Measurements from ENCODE around the gene KLHL40.

The KLHL40 gene

DNA sequence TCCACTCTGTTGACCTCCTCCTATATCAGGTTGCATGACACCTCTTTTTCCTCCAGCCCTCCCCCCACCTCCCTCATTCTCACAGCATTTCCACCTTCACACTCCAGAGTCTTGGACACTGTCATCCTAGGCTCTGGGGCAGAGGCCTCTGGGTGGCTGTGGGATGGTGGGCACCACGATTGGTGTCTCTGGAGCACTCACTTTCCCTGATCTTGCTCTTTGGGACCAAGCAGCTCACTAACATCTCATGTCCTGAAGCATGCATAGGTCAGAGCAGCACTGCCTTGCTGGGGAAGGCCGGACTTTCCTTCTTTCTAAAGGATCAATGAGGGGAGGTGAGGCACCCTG lies 16.9 kb upstream of the KLHL40 start:
- DNase-seq (ENCODE audit: low read depth in 3 of 3): no peak

DNA sequence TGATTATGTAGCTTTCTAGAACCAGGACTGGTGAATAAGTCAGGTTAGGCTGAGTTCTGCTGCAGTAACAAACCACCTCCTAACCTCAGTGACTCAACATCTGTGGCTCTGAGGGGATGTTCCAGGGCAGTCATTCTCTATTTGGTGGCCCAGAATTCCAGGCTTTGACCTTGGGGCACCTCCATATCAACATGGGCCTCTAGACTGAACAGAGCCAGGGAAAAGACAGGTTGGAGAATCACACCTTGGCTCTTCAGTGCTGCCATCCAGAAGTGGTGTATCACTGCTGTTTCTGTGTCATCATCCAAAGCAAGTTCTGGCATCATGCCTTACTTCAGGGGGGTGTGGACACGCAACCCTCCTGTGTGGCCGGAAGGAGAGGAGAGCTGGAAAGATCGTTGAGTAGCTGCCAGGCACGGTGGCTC lies 16.5 kb upstream of the KLHL40 start:
- no peak for DNase-seq (ENCODE audit: low read depth in 3 of 3)

GRCh38 chr3:42670051-42670576 lies 15.2 kb upstream of the KLHL40 start:
- no peak for DNase-seq (ENCODE audit: low read depth in 3 of 3)

GRCh38 chr3:42670670-42671069 lies 14.7 kb upstream of the KLHL40 start:
- DNase-seq (ENCODE audit: low read depth in 3 of 3): no peak

GRCh38 chr3:42672515-42672914 lies 12.8 kb upstream of the KLHL40 start:
- DNase-seq (ENCODE audit: low read depth in 3 of 3): no peak

- DNase-seq (ENCODE audit: low read depth in 3 of 3): no peak
These were observed 12.3 kb upstream of the KLHL40 start for GRCh38 chr3:42673082-42673481.

GRCh38 chr3:42674146-42674545 lies 11.2 kb upstream of the KLHL40 start:
- no peak for DNase-seq (ENCODE audit: low read depth in 3 of 3)

DNA sequence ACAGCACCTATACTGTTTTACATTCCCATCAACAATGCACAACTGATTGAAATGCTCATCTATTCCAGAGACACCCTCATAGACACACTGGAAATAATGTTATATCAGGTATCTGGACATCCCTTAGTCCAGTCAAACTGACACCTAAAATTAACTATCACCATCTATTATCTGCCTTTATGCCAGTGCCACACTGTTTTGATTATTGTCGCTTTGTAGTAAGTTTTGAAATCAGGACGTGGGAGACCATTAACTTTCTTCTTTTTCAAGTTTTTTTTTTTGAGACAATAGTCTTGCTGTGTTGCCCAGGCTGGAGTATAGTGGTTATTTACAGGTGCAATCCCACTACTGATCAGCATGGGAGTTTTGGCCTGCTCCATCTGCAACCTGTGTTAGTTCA lies 9.4 kb upstream of the KLHL40 start:
- DNase-seq (ENCODE audit: low read depth in 3 of 3): no peak

DNA sequence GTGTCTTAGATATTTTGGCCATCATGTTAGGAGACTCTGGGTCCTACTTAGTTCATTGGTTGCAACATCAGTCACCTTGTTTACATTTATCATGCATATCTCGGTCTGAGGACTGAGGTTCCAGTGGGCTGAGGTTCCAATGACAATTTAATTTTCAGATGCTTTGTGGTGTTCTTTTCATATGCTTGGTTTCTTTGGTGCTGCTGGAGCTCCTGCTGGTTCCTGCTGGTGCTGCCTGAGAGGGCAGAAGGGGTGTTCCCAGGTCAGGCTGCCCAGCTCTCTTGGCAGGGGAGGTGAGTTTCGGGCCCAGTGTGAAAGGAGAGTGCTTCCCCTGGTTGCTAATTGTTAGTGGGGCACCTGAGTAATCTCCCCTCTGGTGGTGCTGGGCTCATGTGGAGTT lies 6.9 kb upstream of the KLHL40 start:
- DNase-seq (ENCODE audit: low read depth in 3 of 3): no peak

GRCh38 chr3:42680271-42680670 lies 5.1 kb upstream of the KLHL40 start:
- no peak for DNase-seq (ENCODE audit: low read depth in 3 of 3)

DNA sequence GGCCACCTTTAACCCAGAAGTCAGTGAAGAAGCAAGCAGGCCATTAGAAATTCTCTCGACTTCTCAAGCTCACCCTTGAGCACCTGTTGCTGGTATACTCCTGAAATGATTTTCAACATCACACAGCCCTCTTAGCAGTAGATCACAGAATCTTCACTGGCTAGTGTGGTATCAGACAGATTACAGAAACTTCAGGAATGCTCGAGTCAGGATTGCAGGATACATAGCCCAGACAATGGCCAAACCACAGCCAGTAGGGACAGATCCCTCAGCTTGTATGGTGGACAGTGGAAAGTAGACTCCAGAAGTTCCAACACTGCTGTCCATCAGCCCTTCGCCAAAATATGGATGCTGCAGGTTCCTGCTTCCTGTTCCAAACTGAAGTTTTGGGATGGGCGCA lies 4.5 kb upstream of the KLHL40 start:
- DNase-seq (ENCODE audit: low read depth in 3 of 3): no peak

DNA sequence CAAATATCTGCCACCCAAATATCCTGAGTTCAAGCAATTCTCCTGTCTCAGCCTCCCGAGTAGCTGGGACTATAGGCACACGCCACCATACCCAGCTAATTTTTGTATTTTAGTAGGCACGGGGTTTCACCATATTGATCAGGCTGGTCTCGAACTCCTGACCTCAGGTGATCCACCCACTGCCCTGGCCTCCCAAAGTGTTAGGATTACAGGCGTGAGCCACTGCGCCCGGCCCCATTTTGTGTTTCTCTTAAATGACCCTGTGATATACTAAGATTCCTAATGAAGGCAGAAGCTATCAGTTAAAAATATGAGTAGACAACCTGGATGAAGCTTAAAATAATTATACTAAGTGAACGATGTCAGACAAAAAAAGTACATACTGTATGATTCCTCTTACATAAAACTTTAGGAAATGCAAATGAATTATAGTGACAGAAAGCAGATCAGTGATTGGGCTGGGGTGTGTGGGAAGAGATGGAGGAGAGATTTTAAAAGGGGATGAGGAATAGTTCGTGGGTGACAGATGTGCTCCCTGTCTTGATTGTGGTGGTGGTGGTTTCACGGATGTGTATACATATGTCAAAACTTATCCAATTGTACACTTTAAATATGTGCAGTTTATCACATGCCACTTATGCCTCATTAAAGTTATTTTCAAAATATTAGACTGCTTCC lies 3.8 kb upstream of the KLHL40 start:
- DNase-seq (ENCODE audit: low read depth in 3 of 3): no peak

GRCh38 chr3:42682301-42683070 lies 2.9 kb upstream of the KLHL40 start:
- DNase-seq (ENCODE audit: low read depth in 3 of 3): no peak

DNA sequence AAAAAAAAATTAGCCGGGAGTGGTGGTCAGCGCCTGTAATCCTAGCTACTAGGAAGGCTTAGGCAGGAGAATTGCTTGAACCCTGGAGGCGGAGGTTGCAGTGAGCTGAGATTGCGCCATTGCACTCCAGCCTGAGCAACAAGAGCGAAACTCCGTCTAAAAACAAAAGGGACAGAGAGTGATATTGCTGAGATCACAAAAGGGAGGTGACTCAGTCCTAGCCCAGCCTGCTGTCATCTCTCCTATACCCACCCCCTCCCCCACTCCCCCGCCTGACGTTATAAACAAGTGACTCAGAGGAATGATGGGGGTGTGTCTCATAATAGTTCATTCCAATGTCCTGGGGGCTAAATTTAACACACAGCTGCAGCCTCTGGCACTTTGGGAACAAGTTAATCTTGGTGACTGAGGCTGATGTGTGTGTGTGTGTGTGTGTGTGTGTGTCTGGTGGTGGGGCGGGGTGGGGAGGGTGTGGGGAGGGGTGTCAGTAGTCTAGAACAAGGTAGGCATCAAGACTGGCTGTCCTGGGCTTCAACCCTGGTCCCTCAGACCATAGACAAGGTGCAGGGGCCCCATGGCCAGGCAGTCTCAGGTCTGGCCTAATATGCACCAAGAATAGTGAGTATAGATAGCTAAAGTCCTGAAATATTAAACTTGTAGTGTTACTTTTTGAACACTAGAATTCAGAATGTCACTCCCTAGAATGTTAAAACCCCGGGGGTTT lies 1.3 kb upstream of the KLHL40 start:
- peak in 2 of 3 experiments; percentile 27 to 62 for DNase-seq (ENCODE audit: low read depth in 3 of 3)

DNA sequence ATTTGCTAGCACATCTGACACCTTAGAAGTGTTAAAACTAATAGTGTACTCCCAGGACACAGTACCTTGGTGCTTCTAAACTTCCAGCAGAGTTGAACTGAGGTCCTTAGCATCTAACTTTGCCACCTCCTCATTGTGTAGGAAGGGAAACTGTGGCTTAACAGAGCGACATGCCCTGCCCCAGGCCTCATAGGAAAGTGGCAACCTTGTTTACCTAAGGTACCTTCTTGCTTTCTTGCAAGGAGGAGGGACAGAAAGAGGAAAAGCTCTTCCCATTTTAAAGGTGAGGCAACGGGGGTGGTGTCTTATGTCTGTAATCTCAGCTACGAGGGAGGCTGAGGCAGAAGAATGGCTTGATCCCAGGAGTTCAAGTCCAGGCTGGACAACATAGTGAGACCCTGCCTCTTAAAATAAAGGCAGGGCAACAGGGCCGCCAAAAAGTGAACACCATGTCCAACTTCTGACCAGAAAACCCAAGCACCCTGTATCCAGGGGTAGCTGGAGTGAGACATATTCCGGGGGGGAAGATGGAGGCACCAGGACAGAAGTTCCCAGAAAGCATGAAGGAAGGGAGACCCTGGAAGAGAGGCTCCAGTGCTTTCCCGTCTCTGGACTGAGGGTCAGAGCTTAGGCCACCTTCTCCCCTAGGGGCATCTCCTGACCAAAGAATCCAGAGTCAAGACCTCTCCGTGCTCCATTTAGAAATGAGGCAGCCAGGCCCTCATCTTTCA lies 540 bp upstream of the KLHL40 start:
- no peak for DNase-seq (ENCODE audit: low read depth in 3 of 3)

GRCh38 chr3:42685891-42686820 lies 819 bp downstream of the KLHL40 start:
- DNase-seq (ENCODE audit: low read depth in 3 of 3): no peak

- DNase-seq (ENCODE audit: low read depth in 3 of 3): no peak
These were observed 1.7 kb downstream of the KLHL40 start for GRCh38 chr3:42686832-42687650.

DNA sequence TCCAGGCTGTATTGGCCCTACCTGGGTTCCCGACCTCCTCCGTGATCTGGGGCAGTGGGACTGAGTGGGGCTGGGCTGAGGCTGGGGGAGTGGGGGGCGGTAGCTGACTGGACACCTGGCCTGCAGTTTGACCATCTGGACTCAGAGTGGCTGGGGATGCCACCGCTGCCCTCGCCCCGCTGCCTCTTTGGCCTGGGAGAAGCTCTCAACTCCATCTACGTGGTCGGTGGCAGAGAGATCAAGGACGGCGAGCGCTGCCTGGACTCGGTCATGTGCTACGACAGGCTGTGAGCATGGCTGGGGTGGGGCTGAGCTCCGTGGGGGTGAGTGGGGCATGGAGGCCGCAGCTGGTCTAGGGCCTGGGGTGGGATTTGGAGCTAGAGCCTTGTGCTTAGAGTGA lies 2.7 kb downstream of the KLHL40 start:
- DNase-seq (ENCODE audit: low read depth in 3 of 3): no peak

DNA sequence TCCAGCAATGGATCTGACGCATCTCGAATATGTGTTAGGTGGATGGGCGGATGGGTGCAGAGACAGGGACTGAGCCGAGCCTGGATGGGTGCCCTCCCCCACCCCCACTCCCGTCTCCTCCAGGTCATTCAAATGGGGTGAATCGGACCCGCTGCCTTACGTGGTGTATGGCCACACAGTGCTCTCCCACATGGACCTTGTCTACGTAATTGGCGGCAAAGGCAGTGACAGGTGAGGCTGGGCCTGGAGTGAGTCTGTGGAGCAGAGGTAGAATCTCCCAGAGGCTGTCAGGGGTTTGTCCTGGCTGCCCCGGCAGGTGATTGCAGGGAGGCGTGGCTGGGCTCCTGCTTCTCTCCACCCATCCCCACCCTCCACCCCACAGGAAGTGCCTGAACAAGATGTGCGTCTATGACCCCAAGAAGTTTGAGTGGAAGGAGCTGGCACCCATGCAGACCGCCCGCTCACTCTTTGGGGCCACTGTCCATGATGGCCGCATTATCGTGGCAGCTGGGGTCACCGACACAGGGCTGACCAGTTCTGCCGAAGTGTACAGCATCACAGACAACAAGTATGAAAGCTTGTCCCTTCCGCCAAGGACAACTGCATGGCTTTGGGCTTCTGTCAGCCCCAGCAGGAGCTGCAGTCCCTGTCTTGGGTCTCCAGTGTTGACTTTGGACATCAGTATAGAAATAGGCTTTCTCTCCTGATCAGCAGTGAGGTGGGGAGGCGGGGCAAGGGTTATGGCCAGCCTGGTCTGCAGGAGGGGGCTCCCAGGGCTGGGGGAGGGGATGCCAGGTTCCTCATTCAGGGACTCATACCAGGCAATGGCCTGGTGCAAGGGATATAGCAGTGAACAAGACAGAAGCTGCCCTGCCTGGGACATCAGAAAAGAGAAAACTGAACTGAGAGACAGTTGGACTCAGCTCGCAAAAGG lies 3.4 kb downstream of the KLHL40 start:
- DNase-seq (ENCODE audit: low read depth in 3 of 3): no peak
